Stimulated activated CD4-positive, alpha-beta T cell treated with anti-CD3 and anti-CD28 coated beads, Interleukin-15, amount 100 ng/mL, for 1 hour (primary cell): ENCODE measurements around the gene ZNF462.

ENCODE experiments used
- DNase-seq, 2 donors: peaks; one replicate each; pipeline ENCODE4 v3.0.0-alpha.2; 2020; ENCODE audit warnings: low read depth in 1 of 2, low spot score in 1 of 2

The ZNF462 gene

DNA sequence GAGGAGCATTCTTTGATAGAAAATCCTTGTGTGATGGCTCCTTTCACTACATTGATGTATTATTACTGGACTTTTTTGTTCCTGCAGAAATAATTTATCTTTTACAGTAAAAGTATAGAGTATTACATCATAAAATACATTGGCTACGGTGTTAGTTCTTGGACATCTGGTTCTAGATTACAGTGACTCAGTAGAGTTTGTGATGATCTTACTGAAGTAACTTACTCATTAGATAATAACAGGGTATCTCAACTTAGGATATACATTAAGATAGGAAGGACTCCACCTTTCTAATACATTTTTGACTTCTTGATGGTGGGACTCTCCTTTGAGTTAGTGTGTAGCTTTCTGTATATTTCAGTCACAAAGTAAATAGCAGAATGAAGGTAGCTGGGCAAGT is 59.1 kb downstream of the ZNF462 start:
- no peak for DNase-seq

DNA sequence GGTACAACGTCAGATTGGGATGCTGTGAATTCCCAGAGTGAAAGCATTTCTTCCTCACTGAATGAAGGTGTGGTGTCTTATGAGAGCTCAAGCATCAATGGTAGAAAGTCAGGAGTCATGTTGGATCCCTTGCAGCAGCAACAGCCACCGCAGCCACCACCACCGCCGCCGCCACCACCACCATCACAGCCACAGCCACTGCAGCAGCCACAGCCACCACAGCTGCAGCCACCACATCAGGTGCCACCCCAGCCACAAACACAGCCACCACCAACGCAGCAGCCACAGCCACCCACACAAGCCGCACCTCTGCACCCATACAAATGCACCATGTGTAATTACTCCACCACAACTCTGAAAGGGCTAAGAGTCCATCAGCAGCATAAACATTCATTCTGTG is 62.4 kb downstream of the ZNF462 start:
- no peak for DNase-seq

DNA sequence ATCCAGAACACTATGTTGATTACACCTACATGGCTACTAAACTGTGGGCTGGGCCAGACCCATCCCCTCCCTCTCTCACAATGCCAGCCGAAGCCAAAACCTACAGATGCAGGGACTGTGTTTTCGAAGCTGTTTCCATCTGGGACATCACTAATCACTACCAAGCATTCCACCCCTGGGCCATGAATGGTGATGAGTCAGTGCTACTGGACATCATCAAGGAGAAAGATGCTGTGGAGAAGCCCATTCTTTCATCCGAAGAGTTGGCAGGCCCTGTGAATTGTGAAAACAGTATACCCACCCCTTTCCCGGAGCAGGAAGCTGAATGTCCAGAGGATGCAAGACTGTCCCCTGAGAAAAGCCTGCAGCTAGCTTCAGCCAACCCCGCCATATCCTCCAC is 65.0 kb downstream of the ZNF462 start:
- no peak for DNase-seq

GRCh38 chr9:106928350-106928749 is 65.4 kb downstream of the ZNF462 start:
- DNase-seq = no peak

DNA sequence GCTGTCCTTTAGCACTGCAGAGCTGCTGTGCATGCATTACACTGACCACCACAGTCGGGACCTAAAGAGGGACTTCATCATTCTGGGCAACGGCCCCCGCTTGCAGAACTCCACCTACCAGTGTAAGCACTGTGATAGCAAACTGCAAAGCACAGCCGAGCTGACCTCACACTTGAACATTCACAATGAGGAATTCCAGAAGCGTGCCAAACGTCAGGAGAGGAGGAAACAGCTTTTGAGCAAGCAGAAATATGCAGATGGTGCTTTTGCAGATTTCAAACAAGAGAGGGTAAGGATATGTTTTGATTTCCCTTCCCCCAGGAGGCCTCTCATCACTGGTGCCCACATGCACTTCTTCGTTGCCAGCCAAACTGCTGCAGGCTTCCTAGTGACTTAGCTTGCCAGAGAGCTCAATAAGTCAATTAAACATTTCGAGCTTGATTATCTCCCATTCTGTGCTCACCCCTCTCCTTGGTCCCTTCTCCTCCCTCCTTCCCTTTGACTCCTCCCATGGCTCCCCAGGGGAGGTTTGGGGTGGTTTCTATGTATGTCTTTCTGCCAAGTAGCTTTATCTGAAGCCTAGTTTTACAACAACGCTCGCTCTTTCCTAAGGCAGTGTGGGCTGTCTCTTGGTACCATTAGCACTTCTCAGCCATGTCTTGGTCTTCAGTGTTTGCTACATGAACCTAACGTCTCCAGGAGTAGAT is 66.7 kb downstream of the ZNF462 start:
- DNase-seq = no peak

DNA sequence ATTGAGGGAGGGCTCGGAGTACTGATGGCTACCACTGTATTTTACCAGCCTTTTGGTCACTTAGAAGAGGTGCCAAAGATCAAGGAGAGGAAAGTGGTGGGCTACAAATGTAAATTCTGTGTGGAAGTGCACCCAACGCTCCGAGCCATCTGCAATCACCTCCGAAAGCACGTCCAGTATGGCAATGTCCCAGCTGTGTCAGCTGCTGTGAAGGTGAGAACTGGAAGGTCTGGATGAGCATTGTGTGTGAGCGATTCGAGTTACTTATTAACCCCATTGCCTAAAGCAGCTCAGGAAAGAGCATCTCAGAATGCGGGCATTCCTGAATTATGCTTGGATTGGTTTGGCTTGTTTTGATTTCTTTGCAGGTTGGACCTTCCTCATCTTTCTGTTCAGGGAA is 67.5 kb downstream of the ZNF462 start:
- no peak for DNase-seq

GRCh38 chr9:106931466-106931865 is 68.5 kb downstream of the ZNF462 start:
- no peak for DNase-seq

DNA sequence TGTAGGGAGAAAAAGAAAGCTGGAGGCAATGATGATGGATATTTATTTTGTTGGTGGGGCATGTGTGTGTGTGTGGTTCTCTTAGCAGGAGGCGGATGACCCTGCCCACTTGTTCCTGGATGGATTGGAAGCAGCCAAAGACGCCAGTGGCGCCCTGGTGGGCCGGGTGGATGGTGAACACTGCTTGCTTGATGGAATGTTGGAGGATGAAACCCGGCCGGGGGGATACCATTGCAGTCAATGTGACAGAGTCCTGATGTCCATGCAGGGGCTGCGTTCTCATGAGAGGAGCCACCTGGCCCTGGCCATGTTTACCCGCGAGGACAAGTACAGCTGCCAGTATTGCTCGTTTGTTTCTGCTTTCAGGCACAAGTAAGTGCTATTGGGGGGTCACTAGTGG is 69.2 kb downstream of the ZNF462 start:
- no peak for DNase-seq

- DNase-seq = no peak
Measured at GRCh38 chr9:106932675-106933074, 69.7 kb downstream of the ZNF462 start.

DNA sequence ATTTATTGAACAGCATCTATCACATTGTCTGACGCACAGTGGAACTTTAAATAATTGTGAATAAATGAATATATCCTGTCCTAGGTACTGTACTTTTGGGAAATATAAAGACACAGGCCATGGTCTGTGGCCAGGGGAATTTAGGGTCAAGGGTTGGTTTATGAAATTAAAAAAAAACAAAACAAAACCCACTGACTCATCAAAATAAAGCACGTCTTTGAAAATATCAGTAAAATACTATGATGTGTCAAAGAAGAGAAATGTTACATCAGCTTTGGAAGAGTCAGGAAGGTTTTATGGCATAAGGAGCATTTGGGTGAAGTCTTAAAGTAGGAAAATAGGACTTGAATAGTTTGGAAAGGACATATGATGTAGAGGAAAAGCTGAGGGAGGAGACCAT is 70.5 kb downstream of the ZNF462 start:
- DNase-seq = no peak

- DNase-seq = no peak
Measured at GRCh38 chr9:106934442-106935238, 71.7 kb downstream of the ZNF462 start.

- DNase-seq = no peak
Measured at GRCh38 chr9:106936680-106937079, 73.7 kb downstream of the ZNF462 start.

DNA sequence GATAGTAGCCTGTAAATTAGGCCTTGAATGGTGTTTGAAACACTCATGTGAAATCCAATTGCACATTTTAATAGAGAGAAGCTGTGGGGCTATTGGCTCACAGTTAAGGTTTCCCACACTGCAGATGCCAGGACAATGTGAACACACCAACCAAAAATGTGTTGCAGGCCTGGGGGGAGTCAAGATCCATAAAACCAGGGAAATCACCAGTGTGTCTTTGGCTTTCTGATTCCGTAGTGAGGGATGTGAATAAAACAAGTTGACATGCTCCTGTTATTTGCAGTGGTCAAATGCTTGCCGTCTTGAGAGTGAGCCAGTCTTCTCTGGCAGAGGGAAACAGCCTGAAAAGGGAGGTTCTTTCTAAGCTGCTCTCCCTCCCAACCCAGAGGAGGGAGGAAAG is 79.0 kb downstream of the ZNF462 start:
- no peak for DNase-seq

DNA sequence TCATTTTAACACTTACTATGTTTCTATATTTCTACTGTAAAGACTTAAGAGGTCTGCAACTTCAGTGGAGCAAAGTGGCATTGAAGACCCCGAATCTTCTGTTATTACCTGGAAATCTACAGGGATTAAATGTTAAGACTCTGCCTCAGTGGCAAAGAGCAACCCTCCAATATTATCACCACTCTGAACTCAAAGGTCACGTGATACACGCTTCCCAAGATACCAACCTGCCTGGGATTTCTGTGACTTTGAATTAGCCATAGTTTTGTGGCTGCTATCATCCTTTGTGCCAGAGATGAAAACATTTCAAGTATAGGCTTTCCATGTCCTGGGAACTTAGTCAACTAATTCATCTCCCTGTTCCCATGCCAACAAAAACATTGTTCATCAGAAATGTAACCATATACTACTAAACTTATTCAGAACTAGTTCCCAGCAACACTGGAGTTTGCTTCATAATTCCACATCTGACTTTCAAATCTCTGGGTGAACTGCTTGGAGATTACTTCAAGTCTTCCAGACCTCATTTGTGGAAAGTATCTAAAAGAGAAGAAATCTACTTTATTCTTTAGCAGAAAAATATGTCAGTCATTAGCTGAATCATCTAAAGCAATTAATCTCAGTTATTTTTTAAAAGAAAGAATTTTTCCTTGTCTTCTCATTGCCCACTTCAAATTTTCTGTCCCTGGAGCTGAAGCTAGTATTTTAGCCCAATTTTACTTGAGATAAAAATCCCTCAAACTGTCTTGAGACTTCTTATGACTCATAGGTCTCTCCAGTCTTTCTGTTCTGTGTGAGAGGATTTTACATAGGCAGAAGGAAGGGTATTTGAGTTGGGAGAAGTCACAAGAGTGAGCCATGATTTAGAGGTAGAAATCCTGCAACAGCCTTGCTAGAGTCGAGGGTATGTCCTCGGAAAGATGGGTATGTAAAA is 83.0 kb downstream of the ZNF462 start:
- DNase-seq = no peak

DNA sequence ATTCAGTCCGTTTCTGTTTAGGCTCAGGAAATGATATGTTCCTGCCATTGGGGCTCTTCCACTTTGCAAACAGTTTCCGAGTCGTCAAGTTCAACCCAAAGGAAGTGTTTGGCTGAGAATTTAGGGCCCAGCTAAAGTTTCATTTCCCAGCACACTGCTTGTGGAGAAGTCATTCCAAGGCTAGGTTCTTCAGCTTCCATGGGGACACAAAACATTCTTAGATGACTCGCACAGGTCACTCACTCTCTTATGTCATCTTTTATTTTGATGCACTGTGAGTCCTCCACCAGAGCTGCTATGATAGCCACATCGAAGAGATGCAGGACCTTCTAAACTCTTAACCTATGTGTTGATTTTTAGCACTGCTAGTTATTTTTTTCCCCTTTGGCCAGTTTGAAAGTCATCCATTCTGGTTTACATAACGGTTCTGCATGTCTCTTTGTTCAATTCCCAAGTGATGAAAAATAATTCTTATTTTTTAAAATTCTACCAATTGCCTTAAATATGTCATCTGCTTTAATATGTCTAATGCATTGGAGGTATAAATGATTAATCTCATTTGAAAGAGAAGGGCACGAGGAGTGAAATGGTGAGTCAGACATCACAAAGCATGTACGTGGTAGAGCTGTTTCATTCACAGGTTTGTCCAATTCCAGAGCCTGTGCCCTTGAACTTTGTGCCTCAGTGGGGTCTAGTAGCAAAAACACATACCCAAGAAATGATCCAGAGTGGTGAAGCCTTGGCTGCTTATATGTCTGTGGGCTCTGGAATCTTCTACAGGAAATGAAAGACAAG is 84.3 kb downstream of the ZNF462 start:
- DNase-seq = no peak

GRCh38 chr9:106953174-106953573 is 90.2 kb downstream of the ZNF462 start:
- no peak for DNase-seq

DNA sequence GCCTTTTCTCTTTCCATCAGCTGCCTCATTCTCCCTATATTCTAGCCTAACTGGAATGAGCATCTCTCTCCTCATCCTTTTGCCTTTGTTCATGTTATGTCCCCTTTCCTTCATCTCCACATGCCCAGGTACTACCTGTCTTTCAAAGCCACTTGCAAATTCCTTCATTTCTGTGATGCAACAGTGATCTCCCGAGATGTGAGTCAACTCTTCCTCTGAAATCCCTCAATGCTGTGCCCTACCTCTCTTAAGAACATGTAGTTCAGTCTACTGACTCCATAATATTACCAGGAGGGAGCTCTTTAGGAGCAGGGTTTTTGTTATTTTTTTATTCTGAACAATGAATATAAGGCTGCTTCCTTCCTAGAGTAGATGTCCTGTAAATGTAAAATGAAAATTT is 91.6 kb downstream of the ZNF462 start:
- no peak for DNase-seq

DNA sequence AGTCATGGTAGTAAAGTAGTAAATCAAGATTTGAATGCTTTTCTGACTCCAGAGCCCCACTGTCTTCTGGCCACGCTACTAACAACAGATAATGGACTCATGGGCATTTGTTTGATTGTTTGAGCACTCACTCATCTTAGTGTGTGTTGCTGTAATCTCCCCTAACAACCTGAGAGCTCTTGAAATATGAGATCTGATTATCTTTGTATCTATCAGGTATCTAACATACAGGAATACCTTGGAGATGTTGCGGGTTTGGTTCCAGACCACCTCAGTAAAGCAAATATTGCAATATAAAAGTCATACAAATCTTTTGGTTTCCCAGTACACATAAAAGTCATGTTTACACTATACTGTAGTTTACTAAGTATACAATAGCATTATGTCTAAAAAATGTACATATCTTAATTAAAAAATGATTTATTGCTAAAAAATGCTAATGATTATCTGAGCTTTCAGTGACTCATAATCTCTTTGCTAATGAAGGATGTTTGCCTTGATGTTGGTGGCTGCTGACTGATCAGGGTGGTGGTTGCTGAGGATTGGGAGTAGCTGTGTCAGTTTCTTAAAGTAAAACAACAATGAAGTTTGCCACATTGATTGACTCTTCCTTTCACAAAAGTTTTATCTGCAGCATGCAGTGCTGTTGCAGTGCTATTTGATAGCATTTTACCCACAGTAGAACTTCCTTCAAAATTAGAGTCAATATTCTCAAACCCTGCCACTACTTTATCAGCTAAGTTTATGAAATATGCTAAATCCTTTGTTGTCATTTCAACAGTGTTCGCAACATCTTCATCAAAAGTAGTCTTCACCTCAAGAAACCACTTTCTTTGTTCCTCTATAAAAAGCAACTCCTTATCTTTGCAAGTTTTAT is 92.2 kb downstream of the ZNF462 start:
- DNase-seq = no peak

GRCh38 chr9:106956971-106957370 is 94.0 kb downstream of the ZNF462 start:
- DNase-seq = no peak
